ENCODE measurements around the gene MCF2L.

The MCF2L gene

DNA sequence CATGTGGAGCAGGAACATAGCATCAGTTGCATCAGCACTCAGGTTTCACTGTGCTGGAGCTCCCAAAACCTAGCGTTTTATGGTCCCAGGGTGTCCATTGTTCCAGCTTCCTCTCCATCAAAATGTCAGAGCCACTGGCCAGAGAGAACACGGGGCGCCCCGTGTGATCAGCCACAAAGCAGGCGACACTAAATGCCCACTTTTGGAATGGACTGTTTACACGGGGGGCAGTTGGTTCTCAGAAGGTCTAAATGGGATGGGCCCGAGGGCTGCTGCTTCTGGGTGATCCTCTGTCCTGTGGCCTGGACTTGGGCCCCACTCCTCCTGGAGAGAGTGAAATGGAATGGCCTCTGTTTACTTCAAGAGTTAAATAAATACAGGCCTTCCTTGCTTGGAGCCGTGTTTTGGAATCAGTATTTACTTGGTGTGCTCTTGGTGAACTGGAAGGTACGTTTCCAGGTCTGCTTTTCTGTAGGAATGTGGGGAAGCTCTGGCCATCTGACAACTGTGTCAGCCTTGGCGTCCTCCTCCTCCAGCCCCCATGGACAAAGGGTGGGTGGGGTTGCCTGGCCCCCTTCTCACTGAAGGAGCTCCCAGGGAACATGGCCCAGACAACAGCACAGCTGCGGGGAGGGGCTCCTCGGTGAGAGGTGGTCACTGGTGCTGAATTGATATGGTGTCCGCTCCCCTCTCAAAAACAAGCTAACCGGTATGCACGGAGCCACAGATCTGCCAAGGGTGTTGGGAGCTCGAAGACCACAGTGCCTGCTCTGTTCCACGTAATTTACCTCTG, 16.1 kb upstream of the MCF2L start:
- TF ChIP-seq, protein P1, sequence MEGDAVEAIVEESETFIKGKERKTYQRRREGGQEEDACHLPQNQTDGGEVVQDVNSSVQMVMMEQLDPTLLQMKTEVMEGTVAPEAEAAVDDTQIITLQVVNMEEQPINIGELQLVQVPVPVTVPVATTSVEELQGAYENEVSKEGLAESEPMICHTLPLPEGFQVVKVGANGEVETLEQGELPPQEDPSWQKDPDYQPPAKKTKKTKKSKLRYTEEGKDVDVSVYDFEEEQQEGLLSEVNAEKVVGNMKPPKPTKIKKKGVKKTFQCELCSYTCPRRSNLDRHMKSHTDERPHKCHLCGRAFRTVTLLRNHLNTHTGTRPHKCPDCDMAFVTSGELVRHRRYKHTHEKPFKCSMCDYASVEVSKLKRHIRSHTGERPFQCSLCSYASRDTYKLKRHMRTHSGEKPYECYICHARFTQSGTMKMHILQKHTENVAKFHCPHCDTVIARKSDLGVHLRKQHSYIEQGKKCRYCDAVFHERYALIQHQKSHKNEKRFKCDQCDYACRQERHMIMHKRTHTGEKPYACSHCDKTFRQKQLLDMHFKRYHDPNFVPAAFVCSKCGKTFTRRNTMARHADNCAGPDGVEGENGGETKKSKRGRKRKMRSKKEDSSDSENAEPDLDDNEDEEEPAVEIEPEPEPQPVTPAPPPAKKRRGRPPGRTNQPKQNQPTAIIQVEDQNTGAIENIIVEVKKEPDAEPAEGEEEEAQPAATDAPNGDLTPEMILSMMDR (IDR thresholded peaks at IDR 0.05), result no peak

DNA sequence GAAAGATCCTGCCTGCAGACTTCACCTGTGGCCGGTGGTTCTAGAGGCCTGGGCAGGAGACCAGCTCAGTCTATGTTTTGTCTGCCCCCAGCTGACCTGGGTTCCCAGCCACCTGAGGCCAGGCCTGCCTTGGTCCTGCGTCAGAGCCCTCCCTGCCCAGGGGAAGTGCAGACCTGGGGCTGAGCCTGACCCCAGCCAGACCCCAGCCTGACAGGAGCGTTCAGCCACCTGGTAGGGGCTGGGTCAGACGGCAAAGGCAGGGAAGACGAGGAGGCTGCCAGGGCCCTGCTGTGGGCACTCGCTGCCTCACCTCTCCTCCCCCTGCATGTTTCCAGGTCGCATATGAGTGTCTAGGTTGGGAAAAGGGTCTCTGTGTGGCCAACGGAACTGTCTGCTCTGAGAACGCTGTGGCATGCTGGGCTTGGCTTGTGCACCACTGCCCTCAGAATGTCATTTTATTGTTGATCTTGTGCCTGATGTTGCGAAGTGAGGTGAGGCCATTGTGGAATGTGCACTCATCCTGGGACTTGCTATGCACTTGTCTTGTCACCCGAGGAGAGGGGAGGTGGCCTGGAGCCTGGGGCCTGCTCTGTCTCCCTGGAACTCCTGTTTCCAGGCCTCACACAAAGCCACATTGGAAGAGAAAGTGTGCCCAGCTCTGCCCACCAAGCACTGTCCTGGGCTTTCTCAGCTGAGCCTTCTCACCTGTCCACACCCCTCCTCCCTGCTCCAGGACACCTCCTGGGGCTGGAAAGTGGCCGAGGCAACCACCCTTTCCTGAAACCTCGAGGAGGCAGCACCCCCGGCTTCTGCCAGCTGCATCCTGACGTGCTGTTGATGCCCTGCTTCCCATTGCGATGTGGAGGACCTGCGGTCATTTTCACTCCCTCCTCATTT, 15.2 kb upstream of the MCF2L start:
- TF ChIP-seq, protein P1 (IDR thresholded peaks at IDR 0.05), result no peak

DNA sequence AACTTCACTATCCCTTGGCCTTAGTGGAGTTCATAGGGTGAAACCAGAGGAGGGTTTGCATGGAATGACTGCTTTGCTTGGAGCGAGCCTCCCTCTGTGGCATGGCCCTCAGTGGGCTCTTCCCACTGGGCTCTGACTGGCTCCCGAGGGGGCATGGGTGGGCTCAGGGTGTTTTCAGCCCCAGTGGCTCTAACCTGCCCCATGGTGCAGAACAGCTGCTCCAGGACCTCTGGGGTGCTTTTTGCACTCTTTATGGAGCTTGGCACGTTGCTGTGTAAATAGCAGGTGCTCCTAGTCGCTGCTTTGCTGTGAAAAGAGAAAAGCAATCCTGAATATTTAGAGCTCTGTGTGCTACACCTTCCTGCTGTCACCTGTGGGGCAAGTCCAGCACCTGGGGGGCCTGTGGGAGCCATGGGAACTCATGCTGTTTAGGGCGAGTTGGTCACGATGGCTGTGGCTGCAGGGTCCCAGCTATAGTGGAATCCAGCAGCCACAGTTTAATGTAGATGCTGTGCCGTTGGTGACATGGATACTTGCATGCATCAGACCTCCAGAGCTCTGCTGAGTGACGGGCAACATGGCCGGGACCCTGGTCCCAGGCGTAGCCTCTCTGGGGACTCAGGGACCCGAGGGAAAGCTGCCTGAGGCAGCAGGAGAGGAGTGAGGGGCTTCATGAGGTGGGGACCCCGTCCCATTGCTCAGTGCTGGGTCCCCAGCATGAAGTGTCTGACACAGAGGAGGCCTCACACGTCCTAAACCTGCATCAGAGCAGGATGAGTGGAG, 14.3 kb upstream of the MCF2L start:
- TF ChIP-seq, protein P1 (IDR thresholded peaks at IDR 0.05), result no peak

DNA sequence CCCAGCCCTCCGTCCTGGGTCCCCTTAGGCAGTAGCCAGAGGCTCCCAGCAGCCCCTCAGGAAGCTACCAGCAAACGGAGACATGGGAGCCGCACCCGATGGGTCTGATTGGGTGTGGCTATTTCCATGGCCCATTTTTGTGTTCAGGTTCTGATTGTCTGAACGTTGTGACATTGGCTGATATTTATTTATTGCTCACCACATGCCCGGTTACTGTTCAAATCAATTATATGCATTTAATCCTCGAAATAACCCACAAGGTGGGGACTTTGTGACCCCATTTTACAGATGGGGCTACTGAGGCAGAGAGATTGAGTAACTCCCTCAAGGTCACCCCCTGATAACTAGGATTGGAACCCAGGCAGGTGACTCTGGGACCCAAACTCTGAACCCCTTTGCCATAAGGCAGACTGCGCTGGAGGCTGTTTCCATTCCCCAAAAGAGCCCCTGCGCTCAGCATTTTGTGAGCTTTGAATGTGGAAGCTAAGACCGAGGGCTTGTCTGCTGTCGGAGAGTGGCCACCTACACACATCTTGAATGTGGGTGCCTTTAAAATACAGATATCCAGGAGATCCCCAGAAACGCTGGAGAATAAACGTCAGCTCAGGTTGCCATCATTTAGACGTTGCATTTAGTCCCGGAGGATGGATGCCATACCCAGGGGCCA, 13.6 kb upstream of the MCF2L start:
- TF ChIP-seq, protein P1 (IDR thresholded peaks at IDR 0.05), result no peak

DNA sequence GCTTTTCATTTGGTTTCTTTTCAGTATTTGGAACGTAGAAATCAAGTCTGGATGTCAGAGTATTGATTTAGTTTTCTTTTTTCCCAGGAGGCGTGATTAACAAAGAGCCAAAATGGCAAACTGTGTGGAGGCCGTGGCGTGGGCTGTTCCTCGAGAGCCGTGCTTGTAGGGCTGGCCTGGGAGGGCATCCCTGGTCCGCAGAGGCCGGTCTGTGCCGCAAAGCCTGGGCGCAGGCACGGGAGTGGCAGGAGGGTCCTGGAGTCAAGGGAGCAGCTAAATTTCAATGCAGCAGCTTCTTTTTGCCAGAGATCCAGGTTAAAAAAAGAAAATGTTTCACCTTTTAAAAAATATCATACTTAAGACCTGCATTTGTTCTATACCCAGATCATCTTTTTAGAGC, 13.1 kb upstream of the MCF2L start:
- TF ChIP-seq, protein P1 (IDR thresholded peaks at IDR 0.05), result no peak

DNA sequence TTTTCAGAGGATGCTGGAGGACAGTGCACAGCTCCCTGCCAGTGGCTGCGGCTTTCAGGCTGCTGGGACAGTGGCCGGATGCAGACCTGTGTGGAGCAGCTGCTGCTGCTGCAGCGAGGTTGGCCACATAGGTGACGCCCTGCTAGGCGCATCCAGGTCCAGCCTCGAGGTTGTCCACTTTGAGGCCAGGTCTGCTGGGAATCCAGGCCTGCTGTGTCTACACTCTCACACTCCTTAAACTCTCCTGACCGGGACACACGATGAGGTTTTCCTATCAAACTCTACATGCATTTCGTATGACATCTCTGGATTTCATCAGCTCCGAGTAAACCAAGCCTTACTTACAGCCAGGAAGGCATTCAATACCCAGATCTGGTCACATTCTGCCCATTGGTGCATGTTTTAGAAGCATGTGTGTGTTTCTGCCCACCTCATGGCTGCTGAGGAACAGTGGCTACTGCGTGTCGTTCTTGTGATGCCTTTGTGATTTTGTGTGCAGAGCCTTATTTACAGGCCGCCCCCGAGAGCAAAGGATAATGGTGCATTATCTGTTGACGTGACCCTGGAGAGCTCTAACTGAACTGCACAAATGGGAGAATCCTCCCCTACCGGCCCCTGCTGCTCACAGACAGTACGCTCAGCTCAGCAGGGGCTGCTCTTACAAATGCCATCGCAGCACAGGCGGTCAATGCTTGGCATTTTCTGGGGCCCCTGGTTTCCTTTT, 12.3 kb upstream of the MCF2L start:
- TF ChIP-seq, protein P1 (IDR thresholded peaks at IDR 0.05), result no peak

Data from LNCAP (cell line).